Activated T-helper 1 cell treated with anti-CD3 and anti-CD28 coated beads, Interleukin-2, amount 50 U/mL, for 16 hours (primary cell): Measurements from ENCODE around the gene C20orf204.

ENCODE experiments used
- DNase-seq, 2 donors: peaks; one replicate each; pipeline ENCODE4 v3.0.0-alpha.2; 2020; ENCODE audit warnings: low read depth in 1 of 2, low spot score in 1 of 2

The C20orf204 gene

GRCh38 chr20:64055396-64055892 lies 19.5 kb downstream of the C20orf204 start:
- DNase-seq: no peak

DNA sequence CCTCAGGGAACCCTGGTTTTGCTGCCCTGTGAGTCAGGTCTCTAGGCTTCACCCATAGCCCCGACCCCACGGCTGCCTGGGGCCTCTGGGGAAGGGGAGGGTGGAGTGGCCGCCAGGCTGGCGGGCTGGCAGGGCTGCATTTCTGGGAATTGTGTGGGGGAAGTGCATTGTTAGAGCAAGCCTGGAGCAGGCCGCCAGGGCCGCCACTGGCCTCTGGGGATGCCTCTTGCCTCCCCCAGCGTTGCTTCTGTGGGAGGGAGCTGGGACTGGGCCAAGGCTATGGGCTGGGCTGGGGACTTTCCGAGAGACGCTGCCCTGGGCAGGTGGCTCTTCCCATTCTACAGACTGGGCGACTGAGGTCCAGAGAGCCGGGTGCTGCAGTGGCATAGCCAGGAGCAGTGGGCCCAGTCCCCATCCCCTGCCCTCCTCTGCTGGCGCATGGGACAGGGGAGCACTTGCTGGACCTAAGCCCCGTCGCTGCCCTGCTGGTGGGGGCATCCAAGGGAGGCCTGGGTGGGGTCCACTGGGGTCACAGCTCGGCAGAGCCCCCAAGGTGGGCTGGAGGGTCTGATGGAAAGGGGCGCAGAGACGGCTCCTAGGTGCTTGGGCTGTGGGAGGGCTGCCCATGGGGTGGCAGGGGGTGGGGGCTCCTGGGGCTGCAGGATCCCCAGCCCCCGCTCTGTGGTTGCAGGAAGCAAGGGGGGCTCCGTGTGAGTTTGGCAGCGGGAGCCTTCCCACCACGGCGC lies 20.1 kb downstream of the C20orf204 start:
- DNase-seq: no peak

- DNase-seq: no peak
Measured at GRCh38 chr20:64056639-64056888, 20.6 kb downstream of the C20orf204 start.

- no peak for DNase-seq
Measured at GRCh38 chr20:64056889-64057627, 21.1 kb downstream of the C20orf204 start.

DNA sequence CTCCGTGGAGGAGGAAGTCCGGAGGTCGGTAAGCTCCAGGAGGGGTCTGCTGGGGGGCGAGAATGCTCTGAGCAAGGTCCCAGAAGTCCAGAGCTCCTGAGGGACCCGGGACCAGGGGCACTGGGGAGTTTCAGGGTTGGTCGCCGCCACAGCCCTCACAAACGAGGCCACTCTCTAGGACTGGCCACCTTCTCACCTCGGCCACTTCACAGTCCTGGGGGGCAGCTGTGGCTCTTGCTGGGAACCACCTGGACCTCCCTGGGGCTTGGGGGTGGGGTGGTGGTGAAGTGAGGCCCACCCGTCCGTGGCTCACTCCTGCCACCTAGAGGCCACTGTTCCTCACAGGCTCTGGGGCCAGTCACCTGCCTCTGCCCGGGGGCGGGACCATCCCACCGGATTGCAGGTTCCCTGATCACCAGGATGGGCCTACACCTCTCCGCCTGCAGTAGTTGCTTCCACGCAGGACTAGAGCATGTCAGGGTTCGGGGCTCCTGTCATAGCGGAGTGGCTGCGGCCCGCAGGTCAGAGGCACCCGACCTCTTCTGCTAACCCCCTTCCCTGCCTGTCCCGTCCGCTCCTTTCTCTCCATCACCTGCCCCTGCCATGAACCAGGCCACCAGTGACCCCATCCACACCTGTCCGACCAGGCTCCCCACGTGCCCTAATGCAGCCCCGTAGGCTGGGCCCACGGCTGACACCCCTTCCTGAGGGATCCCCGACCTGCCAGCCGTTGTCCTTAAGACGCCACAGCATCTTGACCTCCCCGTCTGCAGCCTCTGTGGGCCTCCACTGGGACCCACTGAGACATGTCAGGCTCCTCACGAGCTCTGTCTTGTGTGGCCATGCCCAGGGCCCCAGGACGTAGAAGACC lies 21.9 kb downstream of the C20orf204 start:
- peak; percentile 66 to 67 for DNase-seq

- no peak for DNase-seq
Measured at GRCh38 chr20:64058536-64058935, 22.6 kb downstream of the C20orf204 start.

DNA sequence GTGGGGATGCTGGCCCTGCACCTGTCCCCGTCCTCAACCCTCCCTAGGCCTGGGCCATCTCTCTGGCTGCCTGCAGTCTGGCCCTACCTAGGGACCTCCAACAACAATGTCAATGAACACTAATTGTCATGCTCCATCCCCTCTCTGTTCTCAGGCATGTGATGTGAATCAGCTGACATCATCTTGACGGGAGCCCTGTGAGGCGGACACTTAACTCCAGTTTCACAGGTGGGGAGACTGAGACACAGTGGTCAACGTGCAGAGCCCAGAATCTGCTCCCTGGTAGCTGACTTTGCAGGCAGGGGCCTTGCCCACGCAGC lies 26.3 kb downstream of the C20orf204 start:
- no peak for DNase-seq

DNA sequence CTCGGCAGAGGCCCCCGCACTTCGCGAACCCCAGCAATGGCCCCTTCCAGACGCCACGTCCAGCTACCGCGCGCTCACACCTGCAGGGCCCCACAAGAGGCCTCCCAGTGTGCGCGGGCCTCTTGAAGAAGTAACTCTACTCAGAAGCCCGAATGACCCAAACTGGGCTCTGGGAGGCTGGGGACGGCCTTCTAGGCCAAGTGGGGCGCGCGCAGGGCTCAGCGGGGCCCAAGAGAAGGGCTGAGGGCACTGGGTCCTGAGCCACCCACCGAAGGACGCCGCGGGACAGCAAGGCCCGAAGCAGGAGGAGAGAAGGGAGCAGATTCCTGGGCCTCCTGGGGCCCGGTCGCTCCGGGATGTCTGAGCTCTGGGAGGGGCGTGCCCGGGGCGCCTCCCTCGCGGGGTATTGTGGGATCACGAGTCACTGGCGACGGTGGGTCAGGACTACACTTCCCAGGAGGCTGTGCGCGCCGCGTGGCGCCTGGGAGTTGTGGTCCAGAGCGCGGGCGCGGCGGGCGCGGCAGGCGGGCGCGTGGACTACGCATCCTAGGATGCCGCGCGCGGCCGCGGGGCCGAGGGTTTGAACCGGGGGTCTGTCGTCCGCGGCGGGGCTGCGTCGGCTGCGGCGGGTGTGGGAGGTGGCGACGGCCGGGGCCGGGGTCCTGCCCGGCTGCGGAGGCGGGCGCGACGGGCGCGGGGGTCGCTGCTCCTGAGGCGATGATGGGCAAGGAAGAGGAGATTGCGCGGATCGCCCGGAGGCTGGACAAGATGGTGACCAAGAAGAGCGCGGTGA lies 26.8 kb downstream of the C20orf204 start, which contains the start of gene TCEA2:
TSS of gene TCEA2 (plus strand) at position 603 of the 793 bp plus-strand sequence. CDS start at position 718, 115 bp downstream.
- peak; percentile 89 for DNase-seq

DNA sequence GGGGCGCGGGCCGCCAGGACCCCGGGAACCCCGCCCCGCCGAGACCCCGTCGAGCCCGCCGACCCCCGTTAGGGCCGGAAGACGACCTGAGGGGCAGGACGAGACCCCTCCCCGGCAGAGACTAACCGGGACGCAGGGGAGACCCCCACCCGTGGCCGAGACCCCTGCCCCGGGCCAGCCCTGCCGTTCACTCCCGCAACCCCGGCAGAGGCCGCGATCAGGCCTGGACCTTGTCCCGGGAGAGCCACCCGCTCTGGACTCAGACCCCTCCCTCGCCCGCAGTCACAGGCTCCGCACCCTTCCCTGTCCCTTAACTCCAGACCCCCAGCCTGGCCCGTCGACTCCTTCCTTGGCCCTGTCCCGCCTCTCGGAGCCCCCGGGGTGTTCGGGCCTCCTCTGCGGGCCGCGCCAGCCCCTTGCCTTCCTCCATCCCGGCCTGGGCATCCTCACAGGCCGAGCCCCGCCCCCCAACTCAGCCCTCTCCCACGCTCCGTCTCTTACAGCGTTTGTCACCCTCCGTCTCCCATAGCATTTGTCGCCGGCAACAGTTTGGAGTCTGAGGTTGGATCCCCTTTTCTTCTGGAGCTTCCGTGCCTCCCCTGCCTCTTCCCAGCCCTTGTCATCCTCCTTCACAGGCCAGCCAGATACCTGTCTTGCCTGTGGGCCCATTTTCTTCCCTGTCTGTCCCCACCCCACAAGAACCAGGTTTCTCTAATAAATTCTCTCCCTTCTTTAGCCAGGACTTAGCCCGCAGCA lies 27.6 kb downstream of the C20orf204 start:
- no peak for DNase-seq

- DNase-seq: no peak
Measured at GRCh38 chr20:64064145-64064698, 28.2 kb downstream of the C20orf204 start.

DNA sequence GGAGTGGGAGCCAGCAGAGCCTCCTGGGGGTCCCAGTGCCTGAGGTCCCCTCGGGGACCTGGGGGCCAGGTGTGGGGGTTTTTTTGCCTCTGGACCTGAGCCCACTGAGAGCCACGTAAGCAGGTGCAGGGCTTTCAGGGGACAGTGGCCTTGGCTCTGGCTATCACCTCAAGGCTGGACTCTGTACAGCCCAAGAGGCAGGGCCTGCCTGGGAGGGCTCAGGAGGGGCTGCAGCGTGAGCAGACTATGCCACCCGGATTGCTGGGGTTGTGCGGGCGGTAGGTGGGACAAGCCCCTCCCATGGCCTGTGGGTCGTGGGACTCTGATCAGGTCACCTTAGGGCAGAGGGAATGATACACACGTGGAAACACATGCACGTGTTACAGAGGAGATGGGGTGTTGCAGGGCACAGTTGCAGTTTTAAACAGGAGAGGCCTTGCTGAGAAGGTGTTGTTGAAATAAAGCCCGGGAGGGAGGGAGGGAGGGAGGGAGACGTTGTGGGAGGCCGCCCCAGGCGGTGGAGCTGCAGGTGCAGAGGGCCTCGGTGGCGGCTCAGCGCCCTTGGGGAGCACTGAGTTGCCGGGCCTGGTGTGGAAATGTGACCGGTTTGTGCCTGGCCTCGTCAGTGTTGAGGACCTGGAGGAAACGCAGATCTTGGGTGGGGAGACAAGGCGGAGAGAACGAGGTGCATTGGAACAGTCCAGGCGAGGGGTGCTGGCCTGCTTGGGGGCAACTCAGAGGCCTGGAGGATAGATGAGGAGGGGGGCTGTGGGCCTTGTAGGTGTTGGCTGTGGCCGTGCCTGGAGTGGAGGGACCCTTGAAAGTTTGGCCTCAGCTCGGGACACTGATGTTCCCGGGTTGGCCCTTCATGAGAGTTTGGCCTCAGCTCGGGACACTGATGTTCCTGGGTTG lies 29.3 kb downstream of the C20orf204 start:
- DNase-seq: no peak

GRCh38 chr20:64065974-64066343 lies 30.0 kb downstream of the C20orf204 start:
- no peak for DNase-seq

GRCh38 chr20:64067005-64067632 lies 31.1 kb downstream of the C20orf204 start:
- no peak for DNase-seq

- no peak for DNase-seq
Measured at GRCh38 chr20:64067733-64068307, 31.8 kb downstream of the C20orf204 start.

GRCh38 chr20:64068386-64069208 lies 32.6 kb downstream of the C20orf204 start:
- DNase-seq: no peak

DNA sequence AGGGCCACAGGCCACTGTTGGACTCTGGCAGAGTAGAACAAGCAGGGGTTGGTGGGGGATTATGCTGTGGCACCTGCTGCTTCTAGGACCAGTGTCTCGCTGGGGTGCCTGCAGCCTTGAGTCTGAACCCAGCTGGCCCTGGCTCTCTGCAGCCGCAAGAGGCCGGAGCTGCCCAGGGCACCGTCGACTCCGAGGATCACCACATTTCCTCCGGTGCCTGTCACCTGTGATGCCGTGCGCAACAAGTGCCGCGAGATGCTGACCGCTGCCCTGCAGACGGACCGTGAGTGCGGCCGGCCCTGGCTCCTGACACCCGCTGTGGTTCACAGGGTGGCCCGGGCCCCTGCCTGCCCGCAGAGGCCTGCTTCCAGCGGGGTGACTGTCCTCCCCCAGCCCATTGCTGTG lies 33.2 kb downstream of the C20orf204 start:
- DNase-seq: no peak

GRCh38 chr20:64069614-64070243 lies 33.7 kb downstream of the C20orf204 start:
- no peak for DNase-seq
